Psoas muscle (tissue), 8 donors: ENCODE measurements around the gene RRP1. TPM values are rescaled to one million over a fixed set of nuclear protein-coding genes. Genes with fewer than 3 reads are reported as not detected.

Experiments
- ATAC-seq, 4 donors: fragments of 200-7000 bp; cut with Tn5 transposase; one replicate each; pipeline ENCODE4 v1.9.1; 2020; ENCODE audit warnings: moderate library complexity in 3 of 4, mild to moderate bottlenecking in 2 of 4
- DNase-seq, 2 donors: peaks; one replicate each; pipeline ENCODE4 v3.0.0-alpha.2; 2020
- H3K27ac ChIP-seq: fragments of 200-600 bp; one replicate; pipeline ENCODE4 v1.8.0; 2022
- H3K27me3 ChIP-seq, 3 donors: fragments of 200-600 bp in 1 of 3; one replicate each; pipeline versions ENCODE4 v1.6.1 to v1.8.0; 2013 to 2022; ENCODE audit warnings: low read length in 2 of 3, mild to moderate bottlenecking in 2 of 3, moderate library complexity in 1 of 3; ENCODE audit not compliant: insufficient read depth in 3 of 3
- H3K36me3 ChIP-seq, 2 donors: fragments of 200-600 bp in 1 of 2; one replicate each; pipeline versions ENCODE4 v1.6.1 to v1.8.0; 2013 to 2022; ENCODE audit warnings: low read depth in 1 of 2, mild to moderate bottlenecking in 1 of 2, moderate library complexity in 1 of 2; ENCODE audit not compliant: insufficient read depth in 1 of 2
- H3K4me1 ChIP-seq: fragments of 200-600 bp; one replicate; pipeline ENCODE4 v1.8.0; 2022
- H3K4me3 ChIP-seq: fragments of 200-600 bp; one replicate; pipeline ENCODE4 v1.8.0; 2022; ENCODE audit warnings: mild to moderate bottlenecking
- H3K9me3 ChIP-seq: fragments of 200-600 bp; one replicate; pipeline ENCODE4 v1.8.0; 2022
- CTCF ChIP-seq: fragments of 200-600 bp; IDR thresholded peaks from one replicate; pipeline ENCODE4 v1.8.0; 2022; ENCODE audit warnings: antibody characterized with exemption
- WGBS, 3 donors: extraction: QIAGEN DNeasy Blood & Tissue Kit; methylation state at CpG; one replicate each; pipeline versions ENCODE4 v1.1.6 to v1.1.7; 2013; 5-methylcytosine and 5-hydroxymethylcytosine counted together
- intact Hi-C, 2 donors: fragments of 100-400 bp; cut with DNase I; formaldehyde crosslinking; loops; one replicate each; pipeline versions ENCODE4 v1.11.0 to v1.14.2; 2022
- polyA plus RNA-seq, 3 donors: library from polyadenylated mRNA; stranded (reverse); fragments of 200-250 nt; gene quantifications; one replicate each; pipeline ENCODE4 v1.2.3, GENCODE V29; 2013
- total RNA-seq, 4 donors: library from RNA; stranded (reverse); fragmentation: NEBNext Ultra II Directional in 2 of 4; extraction: Animal tissue kit (Norgen Biotek cat#: 25700) in 2 of 4; gene quantifications; one replicate each; pipeline versions ENCODE4 v1.2.1 to v1.2.4, GENCODE V29; 2021 to 2023
- donor health status: healthy with polysubstance abuse.
- donor health status: DM: no; HTN: no; CAD: no; lungs with moderate emphysema.
- donor health status: Bipolar disorder and iron deficiency.
- donor health status: healthy.
- donor health status: DM: yes; HTN: yes; CAD: no.
- donor health status: DM: no; HTN: no; CAD: no.
- donor health status: DM: no; HTN: no; CAD: no.
- donor health status: DM: yes; HTN: yes; CAD: no.

RRP1 gene
- total and polyA plus RNA-seq, 7 donors: 9.5 to 29.7 (median 18.9) TPM

- no peak overlapping the region for H3K27ac ChIP-seq
- H3K9me3 ChIP-seq: no peaks in the 10 kb centered on the region
- no peak overlapping the region for H3K4me3 ChIP-seq
- 94 to 97% (median 96%) methylated on average over 5 of the region's 5 CpGs for WGBS, 3 donors
- peaks cover 7% of the 10 kb centered on the region for H3K4me1 ChIP-seq
- H3K27me3 ChIP-seq: no peaks in the 10 kb centered on the region
- no peak for TF ChIP-seq CTCF
- H3K36me3 ChIP-seq: peaks cover 2 to 18% of the 10 kb centered on the region in 2 donors
- no peak for ATAC-seq
- intact Hi-C loops: loop anchor here in 1 of 2 donors (5.0 kb wide), 1 partner anchor 61 kb away; the partner anchor contains the start of gene PDXK
- DNase-seq: no peak
These were observed 11.4 kb upstream of the RRP1 start for GRCh38 chr21:43777953-43778352.

DNA sequence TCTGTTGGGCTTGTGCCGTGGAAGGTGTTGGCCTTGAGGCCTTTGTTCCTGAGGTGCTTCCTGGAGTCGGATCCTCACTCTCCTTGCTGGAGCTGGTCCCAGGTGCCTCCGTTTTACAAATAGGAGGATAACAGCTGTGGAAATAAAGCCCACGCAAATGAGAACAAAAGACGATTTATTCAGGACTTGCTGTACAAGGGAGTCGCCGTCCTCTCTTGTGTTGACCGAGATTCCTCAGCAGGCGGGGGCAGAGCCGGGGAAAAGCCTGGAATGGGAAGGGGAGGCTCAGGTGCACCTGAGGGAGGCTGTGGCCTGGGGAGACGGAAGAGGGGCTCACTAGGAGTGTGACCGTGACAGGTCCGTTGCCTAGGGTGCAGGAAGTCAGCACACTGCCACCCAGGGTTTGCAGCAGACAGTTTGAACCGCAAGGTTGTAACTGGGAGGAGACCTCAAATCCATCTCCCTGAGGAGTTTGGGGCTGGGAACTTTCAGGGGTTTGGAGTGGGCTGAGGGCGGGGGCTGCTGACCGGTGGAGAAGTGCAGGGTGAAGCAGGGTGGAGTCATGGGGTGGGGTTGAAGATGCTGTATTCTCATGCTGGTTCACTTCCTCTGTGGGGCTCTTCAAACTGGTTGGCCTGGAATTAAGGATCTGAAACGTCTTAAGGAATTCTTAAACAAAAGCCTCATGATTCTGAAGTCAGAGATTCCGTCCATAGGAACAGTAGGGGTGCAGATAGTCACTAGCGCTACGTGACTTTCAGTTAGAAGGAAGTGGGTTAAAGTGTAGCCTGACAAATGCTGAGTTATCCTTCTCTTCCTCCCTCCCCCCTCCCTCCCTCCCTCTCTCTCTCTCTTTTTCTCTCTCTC, 10.7 kb upstream of the RRP1 start:
- H3K9me3 ChIP-seq: no peaks in the 10 kb centered on the region
- 51 to 60% (median 59%) methylated on average over 19 to 20 of the region's 20 CpGs for WGBS, 3 donors
- no peak for TF ChIP-seq CTCF
- H3K4me1 ChIP-seq: peaks cover 7% of the 10 kb centered on the region
- DNase-seq (no peak), ATAC-seq (no peak)
- intact Hi-C loops: loop anchor here in 1 of 2 donors (5.0 kb wide), 1 partner anchor 61 kb away; the partner anchor contains the start of gene PDXK
- no peaks in the 10 kb centered on the region for H3K27me3 ChIP-seq
- no peak overlapping the region for H3K4me3 ChIP-seq
- H3K27ac ChIP-seq: no peak overlapping the region
- peaks cover 2 to 11% of the 10 kb centered on the region in 2 donors for H3K36me3 ChIP-seq

DNA sequence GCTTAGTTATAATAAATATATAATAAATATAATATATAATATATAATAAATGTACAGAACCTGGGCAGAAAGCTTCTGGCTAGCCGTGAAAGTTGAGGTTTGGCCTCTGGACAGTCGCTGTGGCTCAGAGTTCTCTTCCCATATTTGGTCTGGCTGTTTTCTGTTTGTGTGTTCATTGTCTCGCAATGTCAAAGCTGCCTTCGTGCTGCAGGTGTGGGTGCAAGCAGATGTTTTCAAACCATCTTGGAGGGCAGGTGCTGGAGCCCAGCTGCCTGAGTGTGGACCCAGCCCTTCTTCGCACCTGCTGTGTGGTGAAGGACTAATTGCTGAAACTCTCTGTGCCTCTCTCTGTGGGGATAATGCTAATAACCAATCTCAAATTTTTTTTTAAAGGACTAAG, 9.7 kb upstream of the RRP1 start:
- no peak overlapping the region for H3K27ac ChIP-seq
- H3K4me1 ChIP-seq: peaks cover 7% of the 10 kb centered on the region
- H3K4me3 ChIP-seq: no peak overlapping the region
- H3K9me3 ChIP-seq: no peaks in the 10 kb centered on the region
- TF ChIP-seq CTCF: no peak
- peaks cover 0 to 1% of the 10 kb centered on the region in 2 donors for H3K36me3 ChIP-seq
- no peaks in the 10 kb centered on the region for H3K27me3 ChIP-seq
- WGBS, 3 donors: 74 to 82% (median 75%) methylated on average over 5 of the region's 5 CpGs
- no peak for DNase-seq
- intact Hi-C loops: loop anchor here in 1 of 2 donors (5.0 kb wide), 1 partner anchor 62 kb away; the partner anchor contains the start of gene PDXK
- no peak for ATAC-seq

DNA sequence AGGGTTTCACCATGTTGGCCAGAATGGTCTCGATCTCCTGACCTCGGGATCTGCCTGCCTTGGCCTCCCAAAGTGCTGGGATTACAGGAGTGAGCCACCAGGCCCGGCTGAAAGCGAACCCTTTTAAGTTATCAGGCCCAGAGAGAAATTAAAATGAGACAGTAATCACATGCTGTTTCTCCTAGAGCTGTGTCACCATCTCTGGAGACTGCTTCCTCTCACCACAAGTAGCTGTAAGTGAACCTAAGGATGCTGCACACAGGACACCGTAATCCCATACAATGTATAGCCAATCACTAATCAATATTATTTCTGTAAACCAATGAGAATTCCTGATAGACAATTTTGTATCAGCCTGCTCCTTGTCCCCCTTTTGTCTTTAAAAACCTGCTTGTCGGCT, 7.5 kb upstream of the RRP1 start:
- Histone ChIP-seq H3K4me1 (no peaks in the 10 kb centered on the region), H3K4me3 (no peak overlapping the region), H3K27me3 (no peaks in the 10 kb centered on the region), H3K9me3 (no peaks in the 10 kb centered on the region), H3K36me3 (no peaks in the 10 kb centered on the region), H3K27ac (no peak overlapping the region)
- no peak for TF ChIP-seq CTCF
- ATAC-seq (no peak), DNase-seq (no peak)
- intact Hi-C loops: no loop called here
- 78 to 89% (median 79%) methylated on average over 6 of the region's 6 CpGs for WGBS, 3 donors
